RWPE2 (cell line): Measurements from ENCODE around the gene PROK1.

Source experiments
- ATAC-seq: fragments of 200-7000 bp; cut with Tn5 transposase; 3 replicates; pipeline ENCODE4 v1.9.1; 2021; ENCODE audit warnings: low read depth
- DNase-seq: peaks from one replicate; pipeline ENCODE4 v3.0.0-alpha.2; 2020; ENCODE audit warnings: low spot score
- H3K27ac ChIP-seq: fragments of 450-650 bp; 2 replicates; pipeline ENCODE4 v1.5.1; 2017; ENCODE audit warnings: mild to moderate bottlenecking; ENCODE audit not compliant: poor library complexity, severe bottlenecking
- H3K27me3 ChIP-seq: fragments of 250-450 bp; sonication (Bioruptor Pico); 2 replicates; pipeline ENCODE4 v1.5.1; 2021; ENCODE audit warnings: mild to moderate bottlenecking, moderate library complexity; ENCODE audit not compliant: insufficient read depth, poor library complexity, severe bottlenecking
- H3K36me3 ChIP-seq: fragments of 250-450 bp; sonication (Bioruptor Pico); 2 replicates; pipeline ENCODE4 v1.5.1; 2020; ENCODE audit warnings: low read depth, mild to moderate bottlenecking, moderate library complexity
- H3K4me1 ChIP-seq: fragments of 250-450 bp; sonication (Bioruptor Pico); 2 replicates; pipeline ENCODE4 v1.5.1; 2021; ENCODE audit warnings: mild to moderate bottlenecking, moderate library complexity; ENCODE audit not compliant: insufficient read depth, poor library complexity, severe bottlenecking
- H3K4me3 ChIP-seq: fragments of 250-450 bp; sonication (Bioruptor Pico); 2 replicates; pipeline ENCODE4 v1.5.1; 2021; ENCODE audit warnings: mild to moderate bottlenecking, moderate library complexity; ENCODE audit not compliant: severe bottlenecking
- H3K9me3 ChIP-seq: fragments of 250-450 bp; sonication (Bioruptor Pico); 2 replicates; pipeline ENCODE4 v1.5.1; 2021; ENCODE audit warnings: mild to moderate bottlenecking, moderate library complexity; ENCODE audit not compliant: severe bottlenecking
- TF ChIP-seq, protein P1 (sequence below): fragments of 450-650 bp; IDR thresholded peaks from one replicate; pipeline ENCODE4 v1.5.1; 2017; ENCODE audit warnings: mild to moderate bottlenecking, moderate library complexity; ENCODE audit not compliant: poor library complexity, severe bottlenecking

PROK1 gene

DNA sequence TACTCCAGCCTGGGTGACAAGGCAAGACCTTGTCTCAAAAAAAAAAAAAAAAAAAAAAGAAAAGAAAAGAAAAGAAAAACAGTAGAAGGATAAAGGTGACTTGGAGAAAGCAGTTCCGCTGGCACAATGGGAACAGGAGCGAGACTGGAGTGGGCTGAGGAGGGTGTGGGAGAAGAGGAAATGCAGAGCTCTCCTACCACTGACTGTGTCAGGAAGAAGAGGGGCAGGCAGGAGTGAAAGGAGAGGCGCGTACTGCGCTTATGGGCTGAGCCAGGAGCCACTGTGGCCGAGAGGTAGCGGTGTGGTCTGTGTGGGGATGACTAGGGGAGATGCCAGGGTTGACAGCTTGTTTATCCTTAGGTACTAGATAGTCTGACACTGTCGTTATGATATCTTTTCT lies 6.4 kb upstream of the PROK1 start:
- ATAC-seq (no peak), DNase-seq (no peak)
- no peaks in the 10 kb centered on the region for H3K9me3 ChIP-seq
- H3K27ac ChIP-seq: no peak overlapping the region
- no peak overlapping the region for H3K4me3 ChIP-seq
- H3K27me3 ChIP-seq: peaks cover 7% of the 10 kb centered on the region
- TF ChIP-seq, protein P1, sequence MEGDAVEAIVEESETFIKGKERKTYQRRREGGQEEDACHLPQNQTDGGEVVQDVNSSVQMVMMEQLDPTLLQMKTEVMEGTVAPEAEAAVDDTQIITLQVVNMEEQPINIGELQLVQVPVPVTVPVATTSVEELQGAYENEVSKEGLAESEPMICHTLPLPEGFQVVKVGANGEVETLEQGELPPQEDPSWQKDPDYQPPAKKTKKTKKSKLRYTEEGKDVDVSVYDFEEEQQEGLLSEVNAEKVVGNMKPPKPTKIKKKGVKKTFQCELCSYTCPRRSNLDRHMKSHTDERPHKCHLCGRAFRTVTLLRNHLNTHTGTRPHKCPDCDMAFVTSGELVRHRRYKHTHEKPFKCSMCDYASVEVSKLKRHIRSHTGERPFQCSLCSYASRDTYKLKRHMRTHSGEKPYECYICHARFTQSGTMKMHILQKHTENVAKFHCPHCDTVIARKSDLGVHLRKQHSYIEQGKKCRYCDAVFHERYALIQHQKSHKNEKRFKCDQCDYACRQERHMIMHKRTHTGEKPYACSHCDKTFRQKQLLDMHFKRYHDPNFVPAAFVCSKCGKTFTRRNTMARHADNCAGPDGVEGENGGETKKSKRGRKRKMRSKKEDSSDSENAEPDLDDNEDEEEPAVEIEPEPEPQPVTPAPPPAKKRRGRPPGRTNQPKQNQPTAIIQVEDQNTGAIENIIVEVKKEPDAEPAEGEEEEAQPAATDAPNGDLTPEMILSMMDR: no peak
- H3K4me1 ChIP-seq: no peaks in the 10 kb centered on the region
- no peaks in the 10 kb centered on the region for H3K36me3 ChIP-seq

GRCh38 chr1:110449661-110450651 lies 993 bp upstream of the PROK1 start:
- Histone ChIP-seq H3K27me3 (peaks cover 39% of the 10 kb centered on the region), H3K27ac (no peak overlapping the region), H3K36me3 (no peaks in the 10 kb centered on the region), H3K4me3 (no peak overlapping the region), H3K4me1 (no peaks in the 10 kb centered on the region), H3K9me3 (no peaks in the 10 kb centered on the region)
- TF ChIP-seq, protein P1: no peak
- no peak for ATAC-seq
- DNase-seq: no peak

DNA sequence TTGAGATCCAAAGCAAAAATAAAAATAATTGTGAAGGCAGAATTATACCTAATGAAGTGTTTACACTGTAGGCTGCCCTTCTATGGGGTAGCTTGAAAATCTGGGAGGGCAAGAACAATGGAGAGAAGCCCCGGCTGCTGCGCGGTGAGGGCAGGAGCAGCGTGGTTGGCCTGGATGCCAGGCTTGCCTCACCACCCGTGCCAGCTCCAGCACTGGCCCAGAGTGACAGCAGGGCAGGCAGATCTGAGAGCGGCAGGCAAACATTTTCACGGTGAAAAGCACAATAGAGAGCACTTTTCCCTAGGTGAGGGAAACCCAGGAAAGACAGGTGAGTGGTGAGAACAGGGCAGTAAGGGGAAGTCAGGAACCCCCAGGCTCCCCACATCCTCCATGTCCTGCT lies 1.4 kb downstream of the PROK1 start:
- ATAC-seq: no peak
- Histone ChIP-seq H3K27me3 (peaks cover 39% of the 10 kb centered on the region), H3K9me3 (no peaks in the 10 kb centered on the region)

DNA sequence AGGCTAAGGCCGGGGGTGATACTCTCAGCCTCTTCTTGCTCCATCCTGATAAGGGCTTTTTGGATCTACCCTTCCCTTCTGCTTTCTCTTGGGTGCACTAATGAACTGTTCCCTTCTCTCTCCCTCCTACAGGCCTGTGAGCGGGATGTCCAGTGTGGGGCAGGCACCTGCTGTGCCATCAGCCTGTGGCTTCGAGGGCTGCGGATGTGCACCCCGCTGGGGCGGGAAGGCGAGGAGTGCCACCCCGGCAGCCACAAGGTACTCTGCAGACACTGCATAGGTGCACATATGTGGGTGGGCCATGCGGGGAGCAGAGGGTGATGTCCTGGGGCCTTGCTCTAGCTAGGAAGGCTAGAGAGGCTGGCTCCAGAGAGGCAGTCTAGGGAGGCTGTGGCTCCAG lies 2.9 kb downstream of the PROK1 start:
- TF ChIP-seq, protein P1: no peak
- DNase-seq: no peak

More for the DNA sequence above, 1.4 kb downstream of the PROK1 start:
- DNase-seq: no peak
- Histone ChIP-seq H3K4me1 (no peaks in the 10 kb centered on the region), H3K36me3 (no peaks in the 10 kb centered on the region), H3K27ac (no peak overlapping the region), H3K4me3 (no peak overlapping the region)
- TF ChIP-seq, protein P1: no peak

GRCh38 chr1:110454328-110454727 lies 3.4 kb downstream of the PROK1 start:
- no peaks in the 10 kb centered on the region for H3K9me3 ChIP-seq
- H3K36me3 ChIP-seq: no peaks in the 10 kb centered on the region
- DNase-seq (no peak), ATAC-seq (no peak)
- no peaks in the 10 kb centered on the region for H3K4me1 ChIP-seq
- TF ChIP-seq, protein P1: no peak
- no peak overlapping the region for H3K4me3 ChIP-seq
- peaks cover 35% of the 10 kb centered on the region for H3K27me3 ChIP-seq
- no peak overlapping the region for H3K27ac ChIP-seq

More for the DNA sequence above, 2.9 kb downstream of the PROK1 start:
- Histone ChIP-seq H3K4me1 (no peaks in the 10 kb centered on the region), H3K27me3 (peaks cover 39% of the 10 kb centered on the region), H3K4me3 (no peak overlapping the region), H3K9me3 (no peaks in the 10 kb centered on the region), H3K27ac (no peak overlapping the region), H3K36me3 (no peaks in the 10 kb centered on the region)
- no peak for ATAC-seq
